Activated naive CD8-positive, alpha-beta T cell (primary cell): ENCODE measurements around the gene TPH2.

Experiments used
- H3K27ac Mint-ChIP-seq: one replicate; pipeline ENCODE4 v1.8.0; 2021; ENCODE audit warnings: mixed read lengths
- H3K27me3 Mint-ChIP-seq: one replicate; pipeline ENCODE4 v1.8.0; 2021; ENCODE audit warnings: mixed read lengths
- H3K36me3 Mint-ChIP-seq: one replicate; pipeline ENCODE4 v1.8.0; 2021; ENCODE audit warnings: mixed read lengths
- H3K4me1 Mint-ChIP-seq: one replicate; pipeline ENCODE4 v1.8.0; 2021; ENCODE audit warnings: low read depth, mixed read lengths
- H3K4me3 Mint-ChIP-seq: one replicate; pipeline ENCODE4 v1.8.0; 2021; ENCODE audit warnings: mild to moderate bottlenecking, mixed read lengths
- H3K9me3 Mint-ChIP-seq: one replicate; pipeline ENCODE4 v1.8.0; 2021; ENCODE audit warnings: low read depth, mixed read lengths

The TPH2 gene

GRCh38 chr12:71938728-71939385 is at the start of gene TPH2:
Gene TPH2, plus strand, starts transcription at chr12:71938845. Its CDS starts 142 bp downstream, at chr12:71938987.
- Mint-ChIP-seq H3K27me3 (peaks cover 43% of the 10 kb centered on the region), H3K4me3 (no peak within 1 kb of the TSS), H3K4me1 (no peaks in the 10 kb centered on the region), H3K36me3 (no peaks in the 10 kb centered on the region), H3K9me3 (no peaks in the 10 kb centered on the region), H3K27ac (no peak within 1 kb of the TSS)

- peaks cover 1% of the 10 kb centered on the region for H3K4me1 Mint-ChIP-seq
- no peaks in the 10 kb centered on the region for H3K27me3 Mint-ChIP-seq
- peaks cover 18% of the 10 kb centered on the region for H3K36me3 Mint-ChIP-seq
- no peak overlapping the region for H3K27ac Mint-ChIP-seq
- no peak overlapping the region for H3K4me3 Mint-ChIP-seq
- H3K9me3 Mint-ChIP-seq: no peaks in the 10 kb centered on the region
These were observed 48.2 kb upstream of the TPH2 start for GRCh38 chr12:71890475-71890874.

- Mint-ChIP-seq H3K36me3 (peaks cover 17% of the 10 kb centered on the region), H3K4me1 (peaks cover 1% of the 10 kb centered on the region), H3K27ac (no peak overlapping the region), H3K27me3 (no peaks in the 10 kb centered on the region), H3K9me3 (no peaks in the 10 kb centered on the region), H3K4me3 (no peak overlapping the region)
These were observed 46.6 kb upstream of the TPH2 start for GRCh38 chr12:71892059-71892458.

GRCh38 chr12:71896205-71896882 is 42.3 kb upstream of the TPH2 start:
- H3K9me3 Mint-ChIP-seq: no peaks in the 10 kb centered on the region
- peaks cover 17% of the 10 kb centered on the region for H3K36me3 Mint-ChIP-seq
- H3K27ac Mint-ChIP-seq: no peak overlapping the region
- H3K4me1 Mint-ChIP-seq: peaks cover 1% of the 10 kb centered on the region
- no peak overlapping the region for H3K4me3 Mint-ChIP-seq
- no peaks in the 10 kb centered on the region for H3K27me3 Mint-ChIP-seq

GRCh38 chr12:71900091-71900490 is 38.6 kb upstream of the TPH2 start:
- Mint-ChIP-seq H3K36me3 (peaks cover 34% of the 10 kb centered on the region), H3K27me3 (no peaks in the 10 kb centered on the region), H3K4me1 (no peaks in the 10 kb centered on the region), H3K9me3 (no peaks in the 10 kb centered on the region), H3K27ac (no peak overlapping the region), H3K4me3 (no peak overlapping the region)

- Mint-ChIP-seq H3K27me3 (no peaks in the 10 kb centered on the region), H3K36me3 (peaks cover 42% of the 10 kb centered on the region), H3K9me3 (peaks cover 5% of the 10 kb centered on the region), H3K4me3 (no peak overlapping the region), H3K27ac (peak overlapping the region; percentile 42), H3K4me1 (no peaks in the 10 kb centered on the region)
These were observed 34.0 kb upstream of the TPH2 start for GRCh38 chr12:71904629-71905028.

GRCh38 chr12:71935594-71935993 is 3.1 kb upstream of the TPH2 start:
- Mint-ChIP-seq H3K27me3 (peaks cover 33% of the 10 kb centered on the region), H3K9me3 (no peaks in the 10 kb centered on the region), H3K4me3 (no peak overlapping the region), H3K27ac (no peak overlapping the region), H3K36me3 (no peaks in the 10 kb centered on the region), H3K4me1 (no peaks in the 10 kb centered on the region)

- H3K27ac Mint-ChIP-seq: no peak overlapping the region
- H3K36me3 Mint-ChIP-seq: no peaks in the 10 kb centered on the region
- no peak overlapping the region for H3K4me3 Mint-ChIP-seq
- H3K27me3 Mint-ChIP-seq: peaks cover 47% of the 10 kb centered on the region
- H3K4me1 Mint-ChIP-seq: no peaks in the 10 kb centered on the region
- H3K9me3 Mint-ChIP-seq: no peaks in the 10 kb centered on the region
These were observed 1.4 kb downstream of the TPH2 start for GRCh38 chr12:71940068-71940467.

- no peak overlapping the region for H3K4me3 Mint-ChIP-seq
- H3K9me3 Mint-ChIP-seq: no peaks in the 10 kb centered on the region
- H3K27ac Mint-ChIP-seq: no peak overlapping the region
- peaks cover 53% of the 10 kb centered on the region for H3K27me3 Mint-ChIP-seq
- H3K4me1 Mint-ChIP-seq: no peaks in the 10 kb centered on the region
- no peaks in the 10 kb centered on the region for H3K36me3 Mint-ChIP-seq
These were observed 2.5 kb downstream of the TPH2 start for GRCh38 chr12:71941174-71941573.

GRCh38 chr12:71942259-71942658 is 3.6 kb downstream of the TPH2 start:
- Mint-ChIP-seq H3K27ac (no peak overlapping the region), H3K27me3 (peaks cover 53% of the 10 kb centered on the region), H3K36me3 (peaks cover 2% of the 10 kb centered on the region), H3K4me3 (no peak overlapping the region), H3K4me1 (no peaks in the 10 kb centered on the region), H3K9me3 (no peaks in the 10 kb centered on the region)

- Mint-ChIP-seq H3K4me3 (no peak overlapping the region), H3K4me1 (no peaks in the 10 kb centered on the region), H3K27ac (no peak overlapping the region), H3K27me3 (peaks cover 50% of the 10 kb centered on the region), H3K36me3 (peaks cover 2% of the 10 kb centered on the region), H3K9me3 (no peaks in the 10 kb centered on the region)
These were observed 4.1 kb downstream of the TPH2 start for GRCh38 chr12:71942703-71943102.

- H3K27ac Mint-ChIP-seq: no peak overlapping the region
- peaks cover 35% of the 10 kb centered on the region for H3K27me3 Mint-ChIP-seq
- no peaks in the 10 kb centered on the region for H3K4me1 Mint-ChIP-seq
- H3K36me3 Mint-ChIP-seq: peaks cover 2% of the 10 kb centered on the region
- H3K4me3 Mint-ChIP-seq: no peak overlapping the region
- H3K9me3 Mint-ChIP-seq: no peaks in the 10 kb centered on the region
These were observed 6.5 kb downstream of the TPH2 start for GRCh38 chr12:71945121-71945520.

GRCh38 chr12:71945883-71946282 is 7.2 kb downstream of the TPH2 start:
- peaks cover 2% of the 10 kb centered on the region for H3K36me3 Mint-ChIP-seq
- H3K4me3 Mint-ChIP-seq: no peak overlapping the region
- peaks cover 30% of the 10 kb centered on the region for H3K27me3 Mint-ChIP-seq
- no peaks in the 10 kb centered on the region for H3K9me3 Mint-ChIP-seq
- H3K27ac Mint-ChIP-seq: no peak overlapping the region
- no peaks in the 10 kb centered on the region for H3K4me1 Mint-ChIP-seq

- H3K9me3 Mint-ChIP-seq: no peaks in the 10 kb centered on the region
- no peak overlapping the region for H3K4me3 Mint-ChIP-seq
- no peak overlapping the region for H3K27ac Mint-ChIP-seq
- H3K36me3 Mint-ChIP-seq: peaks cover 2% of the 10 kb centered on the region
- H3K4me1 Mint-ChIP-seq: no peaks in the 10 kb centered on the region
- peaks cover 24% of the 10 kb centered on the region for H3K27me3 Mint-ChIP-seq
These were observed 9.0 kb downstream of the TPH2 start for GRCh38 chr12:71947645-71948105.

- Mint-ChIP-seq H3K4me3 (no peak overlapping the region), H3K36me3 (peaks cover 2% of the 10 kb centered on the region), H3K9me3 (no peaks in the 10 kb centered on the region), H3K4me1 (no peaks in the 10 kb centered on the region), H3K27ac (no peak overlapping the region), H3K27me3 (peaks cover 22% of the 10 kb centered on the region)
These were observed 9.7 kb downstream of the TPH2 start for GRCh38 chr12:71948390-71948789.

- Mint-ChIP-seq H3K27ac (no peak overlapping the region), H3K4me1 (no peaks in the 10 kb centered on the region), H3K9me3 (no peaks in the 10 kb centered on the region), H3K4me3 (no peak overlapping the region), H3K27me3 (peaks cover 21% of the 10 kb centered on the region), H3K36me3 (peaks cover 2% of the 10 kb centered on the region)
These were observed 11.0 kb downstream of the TPH2 start for GRCh38 chr12:71949646-71950045.
